ENCODE data around the gene UNC119B. TPM values are rescaled to one million over a fixed set of nuclear protein-coding genes. Genes with fewer than 3 reads are reported as not detected.

The UNC119B gene
- total RNA-seq, 1 donor from 2014 or later, result 11.5 TPM

DNA sequence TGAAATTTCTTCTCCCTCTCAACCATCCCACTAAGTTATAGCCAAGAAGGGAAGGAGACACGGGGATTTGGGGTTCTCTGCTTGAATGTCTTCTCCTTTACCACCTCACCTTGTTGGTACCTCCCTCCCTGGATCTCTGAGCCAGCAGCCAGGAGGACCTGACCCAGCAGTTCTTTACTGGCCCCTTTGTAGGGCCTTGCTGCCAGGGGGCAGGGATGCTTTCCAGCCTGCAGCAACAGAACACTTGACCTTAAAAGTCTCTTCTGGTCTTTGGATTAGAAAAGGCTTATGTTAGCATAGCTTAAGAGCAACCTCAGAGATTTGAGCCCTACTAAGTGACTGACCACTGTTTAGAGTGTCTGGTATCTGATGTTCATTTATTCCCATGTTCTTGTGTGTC is 12.9 kb upstream of the UNC119B start:
- peak overlapping the region; percentile 87 for H3K27ac ChIP-seq (replicated peaks)
- DNase-seq, result no peak
- no peaks in the 10 kb centered on the region for H3K27me3 ChIP-seq (ENCODE audit: low read depth)
- no peak overlapping the region for H3K4me3 ChIP-seq
- peaks cover 73% of the 10 kb centered on the region for H3K36me3 ChIP-seq
- TF ChIP-seq, protein P1, sequence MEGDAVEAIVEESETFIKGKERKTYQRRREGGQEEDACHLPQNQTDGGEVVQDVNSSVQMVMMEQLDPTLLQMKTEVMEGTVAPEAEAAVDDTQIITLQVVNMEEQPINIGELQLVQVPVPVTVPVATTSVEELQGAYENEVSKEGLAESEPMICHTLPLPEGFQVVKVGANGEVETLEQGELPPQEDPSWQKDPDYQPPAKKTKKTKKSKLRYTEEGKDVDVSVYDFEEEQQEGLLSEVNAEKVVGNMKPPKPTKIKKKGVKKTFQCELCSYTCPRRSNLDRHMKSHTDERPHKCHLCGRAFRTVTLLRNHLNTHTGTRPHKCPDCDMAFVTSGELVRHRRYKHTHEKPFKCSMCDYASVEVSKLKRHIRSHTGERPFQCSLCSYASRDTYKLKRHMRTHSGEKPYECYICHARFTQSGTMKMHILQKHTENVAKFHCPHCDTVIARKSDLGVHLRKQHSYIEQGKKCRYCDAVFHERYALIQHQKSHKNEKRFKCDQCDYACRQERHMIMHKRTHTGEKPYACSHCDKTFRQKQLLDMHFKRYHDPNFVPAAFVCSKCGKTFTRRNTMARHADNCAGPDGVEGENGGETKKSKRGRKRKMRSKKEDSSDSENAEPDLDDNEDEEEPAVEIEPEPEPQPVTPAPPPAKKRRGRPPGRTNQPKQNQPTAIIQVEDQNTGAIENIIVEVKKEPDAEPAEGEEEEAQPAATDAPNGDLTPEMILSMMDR (IDR thresholded peaks at IDR 0.05; ENCODE audit: borderline replicate concordance), result no peak
- H3K9me3 ChIP-seq (replicated peaks), result no peaks in the 10 kb centered on the region
- intact Hi-C loops (cut with micrococcal nuclease), result no loop called here
- peaks cover 86% of the 10 kb centered on the region for H3K4me1 ChIP-seq

DNA sequence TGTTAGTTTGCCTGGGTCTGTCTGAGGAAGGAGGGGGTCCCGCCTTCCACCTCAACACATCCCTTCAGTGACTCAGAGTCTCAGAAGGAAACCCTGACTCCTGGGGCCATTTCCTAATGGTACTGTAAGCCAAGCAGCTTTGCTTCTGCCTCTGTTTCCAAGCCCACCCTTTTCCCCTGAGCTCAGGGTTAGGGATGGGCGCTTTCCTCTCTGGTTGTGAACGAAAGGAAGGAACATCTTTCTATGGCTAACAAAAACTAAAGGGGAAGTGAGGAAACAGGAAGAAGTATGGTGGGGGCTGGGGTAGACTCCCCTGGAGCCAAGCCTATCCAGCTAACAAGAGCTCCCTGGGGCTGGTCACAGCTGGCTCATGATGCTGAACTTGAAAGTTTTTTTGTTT is 11.6 kb upstream of the UNC119B start:
- Histone ChIP-seq H3K27ac (replicated peaks) (peak overlapping the region; percentile 87), H3K4me1 (peaks cover 86% of the 10 kb centered on the region), H3K36me3 (peaks cover 75% of the 10 kb centered on the region), H3K9me3 (replicated peaks) (no peaks in the 10 kb centered on the region), H3K4me3 (no peak overlapping the region), H3K27me3 (ENCODE audit: low read depth) (no peaks in the 10 kb centered on the region)
- TF ChIP-seq, protein P1 (IDR thresholded peaks at IDR 0.05; ENCODE audit: borderline replicate concordance), result no peak
- intact Hi-C loops (cut with micrococcal nuclease), result no loop called here
- DNase-seq, result no peak

- peak overlapping the region; percentile 87 for H3K27ac ChIP-seq (replicated peaks)
Measured at GRCh38 chr12:120699553-120699952, 10.7 kb upstream of the UNC119B start.

GRCh38 chr12:120700886-120701285 is 9.4 kb upstream of the UNC119B start:
- H3K4me1 ChIP-seq, result peaks cover 86% of the 10 kb centered on the region
- H3K4me3 ChIP-seq, result peak overlapping the region; percentile 3
- no peaks in the 10 kb centered on the region for H3K9me3 ChIP-seq (replicated peaks)
- no peak for DNase-seq
- H3K27ac ChIP-seq (replicated peaks), result peak overlapping the region; percentile 87
- peaks cover 55% of the 10 kb centered on the region for H3K36me3 ChIP-seq
- intact Hi-C loops (cut with micrococcal nuclease), result no loop called here
- TF ChIP-seq, protein P1 (IDR thresholded peaks at IDR 0.05; ENCODE audit: borderline replicate concordance), result no peak
- H3K27me3 ChIP-seq (ENCODE audit: low read depth), result no peaks in the 10 kb centered on the region

More at GRCh38 chr12:120699553-120699952, 10.7 kb upstream of the UNC119B start:
- Histone ChIP-seq H3K4me3 (no peak overlapping the region), H3K36me3 (peaks cover 68% of the 10 kb centered on the region), H3K27me3 (ENCODE audit: low read depth) (no peaks in the 10 kb centered on the region), H3K9me3 (replicated peaks) (no peaks in the 10 kb centered on the region), H3K4me1 (peaks cover 86% of the 10 kb centered on the region)
- no peak for DNase-seq
- TF ChIP-seq, protein P1 (IDR thresholded peaks at IDR 0.05; ENCODE audit: borderline replicate concordance), result no peak
- intact Hi-C loops (cut with micrococcal nuclease), result no loop called here

- TF ChIP-seq, protein P1 (IDR thresholded peaks at IDR 0.05; ENCODE audit: borderline replicate concordance), result no peak
- H3K27ac ChIP-seq (replicated peaks), result peak overlapping the region; percentile 87
- H3K36me3 ChIP-seq, result peaks cover 37% of the 10 kb centered on the region
- no peaks in the 10 kb centered on the region for H3K9me3 ChIP-seq (replicated peaks)
- H3K4me1 ChIP-seq, result peaks cover 73% of the 10 kb centered on the region
- no peak for DNase-seq
- intact Hi-C loops (cut with micrococcal nuclease), result no loop called here
- H3K27me3 ChIP-seq (ENCODE audit: low read depth), result no peaks in the 10 kb centered on the region
- no peak overlapping the region for H3K4me3 ChIP-seq
Measured at GRCh38 chr12:120702637-120703036, 7.6 kb upstream of the UNC119B start.
